Measurements from ENCODE around the gene SRD5A3. TPM values are rescaled to one million over a fixed set of nuclear protein-coding genes. Genes with fewer than 3 reads are reported as not detected.

SRD5A3 gene
- total RNA-seq, 2 donors from 2014 or later = 5.4 to 6.4 TPM

DNA sequence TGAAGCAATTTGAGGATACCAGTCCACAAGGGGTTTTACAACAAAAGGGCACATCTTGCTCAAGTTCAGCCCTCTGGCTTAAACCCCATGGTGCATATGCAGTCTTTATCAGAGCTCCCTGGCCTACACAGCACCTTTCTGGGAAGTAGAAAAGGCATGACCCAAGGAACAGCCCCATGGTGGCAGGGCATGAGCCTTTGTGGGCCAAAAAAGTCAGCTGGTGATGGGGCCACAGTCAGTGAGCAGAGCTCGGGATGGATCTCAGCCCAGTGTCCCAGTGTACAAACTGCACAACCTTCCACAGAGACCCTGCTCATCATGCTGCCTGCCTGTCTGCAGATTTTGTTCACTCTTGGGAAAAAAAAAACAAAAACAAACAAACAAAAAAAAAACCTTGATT is 27.4 kb downstream of the SRD5A3 start:
- Histone ChIP-seq H3K4me1 (ENCODE audit: control insufficient read depth in 1 of 2, low read depth in 2 of 2) (no peaks in the 10 kb centered on the region), H3K36me3 (no peaks in the 10 kb centered on the region), H3K4me3 (no peak overlapping the region), H3K27ac (no peak overlapping the region), H3K27me3 (replicated peaks; ENCODE audit: insufficient read depth) (no peaks in the 10 kb centered on the region), H3K9me3 (no peaks in the 10 kb centered on the region)
- no peak for ATAC-seq (ENCODE audit: insufficient number of reproducible peaks, low FRiP score, low read depth)
- no peak for DNase-seq (ENCODE audit: low spot score)
- no peak for TF ChIP-seq CTCF (IDR thresholded peaks at IDR 0.05)

DNA sequence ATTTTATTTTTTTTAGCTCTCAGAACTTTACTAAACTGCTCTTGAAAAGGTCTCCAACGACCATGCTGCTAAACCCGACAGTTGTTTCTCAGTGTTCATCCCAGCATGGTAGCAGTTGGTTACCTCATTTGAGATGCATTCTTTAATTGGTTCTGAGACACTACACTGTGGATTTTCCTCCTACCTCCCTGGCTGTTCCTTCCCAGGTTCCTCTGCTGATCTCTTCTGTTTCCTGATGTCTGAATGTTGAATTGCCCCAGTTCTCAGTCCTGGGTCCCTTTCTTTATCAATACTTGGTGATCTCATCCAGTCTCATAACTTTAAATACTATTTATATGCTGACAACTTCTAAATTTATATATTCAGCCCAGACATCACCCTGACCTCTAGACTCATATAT is 30.7 kb downstream of the SRD5A3 start:
- TF ChIP-seq CTCF (IDR thresholded peaks at IDR 0.05) = no peak
- DNase-seq (ENCODE audit: low spot score) = no peak
- ATAC-seq (ENCODE audit: insufficient number of reproducible peaks, low FRiP score, low read depth) = no peak
- H3K9me3 ChIP-seq = no peaks in the 10 kb centered on the region
- H3K4me3 ChIP-seq = no peak overlapping the region
- H3K27me3 ChIP-seq (replicated peaks; ENCODE audit: insufficient read depth) = no peaks in the 10 kb centered on the region
- H3K27ac ChIP-seq = no peak overlapping the region
- H3K36me3 ChIP-seq = no peaks in the 10 kb centered on the region
- H3K4me1 ChIP-seq (ENCODE audit: control insufficient read depth in 1 of 2, low read depth in 2 of 2) = no peaks in the 10 kb centered on the region

- Histone ChIP-seq H3K9me3 (no peaks in the 10 kb centered on the region), H3K4me1 (ENCODE audit: control insufficient read depth in 1 of 2, low read depth in 2 of 2) (no peaks in the 10 kb centered on the region), H3K36me3 (no peaks in the 10 kb centered on the region), H3K27me3 (replicated peaks; ENCODE audit: insufficient read depth) (no peaks in the 10 kb centered on the region), H3K27ac (no peak overlapping the region), H3K4me3 (no peak overlapping the region)
- ATAC-seq (ENCODE audit: insufficient number of reproducible peaks, low FRiP score, low read depth) (no peak), DNase-seq (ENCODE audit: low spot score) (no peak)
- TF ChIP-seq CTCF (IDR thresholded peaks at IDR 0.05) = no peak
These were observed 32.8 kb downstream of the SRD5A3 start for GRCh38 chr4:55378617-55379467.

DNA sequence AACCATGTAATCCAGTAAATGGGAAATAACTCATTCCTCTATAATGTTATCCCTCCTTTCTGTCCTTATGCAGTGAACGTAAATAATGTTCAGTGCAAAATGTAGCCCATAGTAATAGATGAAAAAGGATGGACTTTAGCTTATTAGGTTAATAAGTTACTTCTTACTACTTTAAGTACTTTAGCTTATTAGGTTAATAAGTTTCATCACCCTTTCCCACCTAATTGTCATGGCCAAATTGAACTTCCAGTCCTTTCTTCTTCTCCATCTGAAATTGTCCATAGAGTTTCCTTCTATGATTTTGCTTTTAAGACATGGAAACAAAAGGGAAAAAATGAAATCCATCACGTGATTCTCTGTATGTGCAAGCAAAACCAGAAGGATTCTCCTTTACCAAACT is 34.5 kb downstream of the SRD5A3 start:
- no peaks in the 10 kb centered on the region for H3K27me3 ChIP-seq (replicated peaks; ENCODE audit: insufficient read depth)
- no peak for TF ChIP-seq CTCF (IDR thresholded peaks at IDR 0.05)
- ATAC-seq (ENCODE audit: insufficient number of reproducible peaks, low FRiP score, low read depth) = no peak

DNA sequence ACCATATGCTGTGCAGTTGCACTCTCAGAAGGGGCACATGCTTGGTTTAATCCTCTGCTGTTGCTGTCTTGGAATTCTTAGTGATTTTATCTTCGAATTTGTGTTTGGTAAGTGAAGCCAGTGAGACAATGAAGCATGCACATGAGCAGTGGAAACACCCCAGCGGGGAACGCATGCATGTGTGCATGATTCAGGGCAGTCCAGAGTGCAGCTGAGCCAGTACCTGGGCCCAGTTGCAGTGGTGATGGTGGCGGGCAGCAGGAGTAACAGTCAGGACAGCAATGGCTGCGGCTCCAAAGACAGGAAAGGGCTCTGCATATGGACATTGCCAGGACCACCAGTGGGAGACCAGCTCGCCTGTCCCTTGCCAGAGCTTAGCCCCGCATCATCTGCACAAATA is 35.5 kb downstream of the SRD5A3 start:
- no peak for DNase-seq (ENCODE audit: low spot score)
- Histone ChIP-seq H3K9me3 (no peaks in the 10 kb centered on the region), H3K4me1 (ENCODE audit: control insufficient read depth in 1 of 2, low read depth in 2 of 2) (no peaks in the 10 kb centered on the region), H3K27me3 (replicated peaks; ENCODE audit: insufficient read depth) (no peaks in the 10 kb centered on the region), H3K27ac (no peak overlapping the region), H3K36me3 (no peaks in the 10 kb centered on the region), H3K4me3 (no peak overlapping the region)
- ATAC-seq (ENCODE audit: insufficient number of reproducible peaks, low FRiP score, low read depth) = no peak
- TF ChIP-seq CTCF (IDR thresholded peaks at IDR 0.05) = no peak

More for the DNA sequence above, 34.5 kb downstream of the SRD5A3 start:
- Histone ChIP-seq H3K36me3 (no peaks in the 10 kb centered on the region), H3K4me3 (no peak overlapping the region), H3K9me3 (no peaks in the 10 kb centered on the region), H3K4me1 (ENCODE audit: control insufficient read depth in 1 of 2, low read depth in 2 of 2) (no peaks in the 10 kb centered on the region), H3K27ac (no peak overlapping the region)
- no peak for DNase-seq (ENCODE audit: low spot score)
